ENCODE measurements around the gene SEL1L3.

Gene SEL1L3

GRCh38 chr4:25727711-25728493 lies 134.9 kb downstream of the SEL1L3 start:
- DNase-seq = no peak

- DNase-seq = no peak
These were observed 136.9 kb downstream of the SEL1L3 start for GRCh38 chr4:25725870-25726269.

GRCh38 chr4:25723409-25723808 lies 139.4 kb downstream of the SEL1L3 start:
- no peak for DNase-seq

- no peak for DNase-seq
These were observed 139.8 kb downstream of the SEL1L3 start for GRCh38 chr4:25722964-25723363.

- no peak for DNase-seq
These were observed 149.0 kb downstream of the SEL1L3 start for GRCh38 chr4:25713812-25714211.

- DNase-seq = no peak
These were observed 150.2 kb downstream of the SEL1L3 start for GRCh38 chr4:25712611-25713010.

- no peak for DNase-seq
These were observed 152.2 kb downstream of the SEL1L3 start for GRCh38 chr4:25710637-25711036.

- DNase-seq = no peak
These were observed 158.3 kb downstream of the SEL1L3 start for GRCh38 chr4:25704516-25704915.

- no peak for DNase-seq
These were observed 158.9 kb downstream of the SEL1L3 start for GRCh38 chr4:25703731-25704388.

- DNase-seq = no peak
These were observed 159.9 kb downstream of the SEL1L3 start for GRCh38 chr4:25702848-25703247.

GRCh38 chr4:25700661-25701060 lies 162.1 kb downstream of the SEL1L3 start:
- DNase-seq = no peak

GRCh38 chr4:25697516-25697915 lies 165.3 kb downstream of the SEL1L3 start:
- DNase-seq = no peak

Data from AML-193 (cell line).